ENCODE data around the gene UMAD1.

- TF ChIP-seq CTCF (IDR thresholded peaks at IDR 0.05): no peak
- TF ChIP-seq POLR2A (IDR thresholded peaks at IDR 0.05): no peak
- TF ChIP-seq POLR2AphosphoS5 (IDR thresholded peaks at IDR 0.05; ENCODE audit: insufficient read depth in 1 of 2, low read depth in 1 of 2): no peak
Observed at GRCh38 chr7:7617550-7617949, 23.0 kb upstream of the UMAD1 start.

Data from vagina (tissue), 2 donors.